SK-N-SH (cell line): ENCODE measurements around the gene HEXIM1. TPM values are rescaled to one million over a fixed set of nuclear protein-coding genes. Genes with fewer than 3 reads are reported as not detected.

Experiments
- CTCF ChIA-PET: fragments of 300-600, 350-600 bp; formaldehyde crosslinking; extraction: SDS; loops from one replicate; lab custom pipeline; 2021; lab: Yijun Ruan, JAX
- POLR2A ChIA-PET: fragments of 350-600 bp; sonication (Branson Sonifier 250); formaldehyde crosslinking; extraction: SDS; loops from one replicate; lab custom pipeline; 2020; ENCODE audit warnings: antibody characterized with exemption, inconsistent platforms; lab: Yijun Ruan, JAX
- DNase-seq: peaks from one replicate; pipeline ENCODE4 v3.0.0; 2012
- H2AFZ ChIP-seq: fragments of 200-600 bp; sonication (generic); 2 replicates; pipeline ENCODE4 v1.8.1; 2016; ENCODE audit warnings: antibody characterized with exemption, mild to moderate bottlenecking, low read depth
- H3F3A ChIP-seq: fragments of 200-600 bp; sonication (generic); replicated peaks from 2 replicates; pipeline ENCODE3; 2016; ENCODE audit warnings: antibody characterized with exemption, mild to moderate bottlenecking; ENCODE audit not compliant: insufficient read depth
- H3K27ac ChIP-seq, 2 experiments: fragments of 200-500 bp in 1 of 2; fragments of 200-600 bp in 1 of 2; sonication (Bioruptor generic) in 1 of 2; sonication (generic), shearing (Covaris generic) in 1 of 2; 2 replicates each; pipeline versions ENCODE4 v1.5.1 to v1.6.1; 2014 to 2016; ENCODE audit warnings: low read depth in 2 of 2, inconsistent platforms in 1 of 2, low read length in 1 of 2, mild to moderate bottlenecking in 1 of 2, mixed read lengths in 1 of 2
- H3K27me3 ChIP-seq: fragments of 200-600 bp; sonication (generic), shearing (Covaris generic); 2 replicates; pipeline ENCODE4 v1.6.1; 2016; ENCODE audit warnings: mixed run types; ENCODE audit not compliant: insufficient read depth
- H3K36me3 ChIP-seq, 2 experiments: fragments of 200-500 bp in 1 of 2; fragments of 200-600 bp in 1 of 2; sonication (Bioruptor generic) in 1 of 2; sonication (generic) in 1 of 2; replicated peaks in 1 of 2; 2 replicates each; pipeline versions ENCODE3 to v1.5.1; 2014 to 2016; ENCODE audit warnings: low read length in 1 of 2, mild to moderate bottlenecking in 1 of 2; ENCODE audit not compliant: insufficient read depth in 2 of 2, control insufficient read depth in 1 of 2
- H3K4me1 ChIP-seq, 2 experiments: fragments of 200-500 bp in 1 of 2; fragments of 200-600 bp in 1 of 2; sonication (Bioruptor generic) in 1 of 2; sonication (generic), shearing (Covaris generic) in 1 of 2; 2 replicates each; pipeline versions ENCODE4 v1.5.1 to v1.6.1; 2014 to 2016; ENCODE audit warnings: low read depth in 1 of 2, low read length in 1 of 2, mixed run types in 1 of 2; ENCODE audit not compliant: insufficient read depth in 2 of 2, control insufficient read depth in 1 of 2
- H3K4me2 ChIP-seq: fragments of 200-600 bp; sonication (generic), shearing (Covaris generic); 2 replicates; pipeline ENCODE4 v1.6.1; 2017; ENCODE audit warnings: mixed run types
- H3K4me3 ChIP-seq, 2 experiments: fragments of 200-500 bp in 1 of 2; fragments of 200-600 bp in 1 of 2; sonication (Bioruptor generic) in 1 of 2; sonication (generic), shearing (Covaris generic) in 1 of 2; 2 replicates each; pipeline versions ENCODE4 v1.5.1 to v1.8.1; 2014 to 2016; ENCODE audit warnings: low read depth in 2 of 2, inconsistent platforms in 1 of 2, low read length in 1 of 2, mild to moderate bottlenecking in 1 of 2, mixed read lengths in 1 of 2, moderate library complexity in 1 of 2
- H3K79me2 ChIP-seq: fragments of 200-600 bp; sonication (generic); 2 replicates; pipeline ENCODE4 v1.8.1; 2017; ENCODE audit warnings: mild to moderate bottlenecking; ENCODE audit not compliant: insufficient read depth
- H3K9ac ChIP-seq: fragments of 200-600 bp; sonication (generic); 2 replicates; pipeline ENCODE4 v1.6.1; 2017; ENCODE audit warnings: mixed run types
- H3K9me2 ChIP-seq: fragments of 200-600 bp; sonication (generic); 2 replicates; pipeline ENCODE4 v1.6.1; 2017; ENCODE audit warnings: mixed run types
- H3K9me3 ChIP-seq: fragments of 200-600 bp; sonication (generic); 2 replicates; pipeline ENCODE4 v1.6.1; 2017; ENCODE audit warnings: mixed run types, mild to moderate bottlenecking, moderate library complexity
- H4K20me1 ChIP-seq: fragments of 200-600 bp; sonication (generic); 2 replicates; pipeline ENCODE4 v1.6.1; 2017; ENCODE audit warnings: mild to moderate bottlenecking, mixed run types; ENCODE audit not compliant: insufficient read depth
- FOXJ3 ChIP-seq: sonication (generic); formaldehyde crosslinking; IDR thresholded peaks from 2 replicates; pipeline ENCODE4 v1.5.1; 2020; ENCODE audit warnings: mild to moderate bottlenecking, missing genetic modification reagents
- FOXM1 ChIP-seq: IDR thresholded peaks from 2 replicates; pipeline ENCODE4 v1.4.0; 2012; ENCODE audit warnings: low read depth, mild to moderate bottlenecking
- GABPA ChIP-seq: IDR thresholded peaks from 2 replicates; pipeline ENCODE4 v1.4.0; 2012; ENCODE audit warnings: low read depth, mild to moderate bottlenecking
- GATA2 ChIP-seq: sonication (generic); formaldehyde crosslinking; IDR thresholded peaks from 2 replicates; pipeline ENCODE4 v1.5.0; 2020; ENCODE audit warnings: mild to moderate bottlenecking, missing genetic modification reagents
- MEF2A ChIP-seq: IDR thresholded peaks from 2 replicates; pipeline ENCODE4 v1.4.0; 2012; ENCODE audit warnings: low read depth, borderline replicate concordance
- NRF1 ChIP-seq: IDR thresholded peaks from 2 replicates; pipeline ENCODE4 v1.6.1; 2012; ENCODE audit warnings: low read depth, mild to moderate bottlenecking, low read length
- RAD21 ChIP-seq: IDR thresholded peaks from 2 replicates; pipeline ENCODE4 v1.6.1; 2012; ENCODE audit warnings: mild to moderate bottlenecking, low read length
- REST ChIP-seq: IDR thresholded peaks from 2 replicates; pipeline ENCODE4 v1.6.1; 2012; ENCODE audit warnings: mild to moderate bottlenecking, low read depth, low read length, moderate library complexity
- RFX5 ChIP-seq: IDR thresholded peaks from 2 replicates; pipeline ENCODE4 v1.6.1; 2012; ENCODE audit warnings: mild to moderate bottlenecking, improper control_type of control experiment, low read length
- SMC3 ChIP-seq: IDR thresholded peaks from 2 replicates; pipeline ENCODE4 v1.6.1; 2012; ENCODE audit warnings: low read depth, low read length, improper control_type of control experiment
- TAF1 ChIP-seq: IDR thresholded peaks from 2 replicates; pipeline ENCODE4 v1.6.1; 2012; ENCODE audit warnings: low read depth, mild to moderate bottlenecking, low read length, moderate library complexity, borderline replicate concordance
- TEAD4 ChIP-seq: IDR thresholded peaks from 2 replicates; pipeline ENCODE4 v1.4.0; 2012; ENCODE audit warnings: mild to moderate bottlenecking, borderline replicate concordance; ENCODE audit not compliant: insufficient read depth
- WGBS: methylation state at CpG from one replicate; pipeline ENCODE4 v1.1.6; 2017; ENCODE audit warnings: low lambda C conversion rate; 5-methylcytosine and 5-hydroxymethylcytosine counted together
- polyA plus RNA-seq, 3 experiments: library from polyadenylated mRNA; depleted of rRNA; stranded (reverse); fragments of >200 nt; gene quantifications; 2 replicates each; pipeline ENCODE4 v1.2.3, GENCODE V29; 2012
- TF ChIP-seq, protein P1 (sequence below): fragments of 150-350 bp; IDR thresholded peaks from 2 replicates; pipeline ENCODE4 v1.6.1; 2017; ENCODE audit warnings: antibody characterized with exemption, low read length, low read depth, borderline replicate concordance
- TF ChIP-seq, protein P2 (sequence below): IDR thresholded peaks from 2 replicates; pipeline ENCODE4 v1.4.0; 2012; ENCODE audit warnings: low read depth

The HEXIM1 gene
- polyA plus RNA-seq, 1 of the 3 experiments (the other 2 are of a cell fraction) = 20.7 TPM

DNA sequence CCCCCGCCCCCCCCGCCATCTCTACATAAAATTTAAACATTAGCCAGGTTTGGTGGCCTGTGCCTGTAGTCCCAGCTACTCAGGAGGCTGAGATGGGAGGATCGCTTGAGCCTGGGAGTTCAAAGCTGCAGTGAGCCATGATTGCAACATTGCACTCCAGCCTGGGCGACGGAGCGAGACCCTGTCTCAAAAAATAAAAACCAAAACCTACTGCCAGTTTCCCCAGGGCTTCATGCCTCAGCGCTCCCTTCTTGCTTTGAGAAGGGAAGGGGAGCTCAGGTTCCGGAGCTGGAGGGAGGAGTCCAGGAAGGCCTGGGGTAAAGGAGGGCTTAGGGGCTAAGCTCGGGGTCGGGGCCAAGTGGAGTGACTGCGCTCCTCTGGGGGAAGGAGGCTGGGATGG lies 36.4 kb upstream of the HEXIM1 start:
- no peak overlapping the region for H3K9ac ChIP-seq
- H3K9me3 ChIP-seq = no peaks in the 10 kb centered on the region
- no peaks in the 10 kb centered on the region for H4K20me1 ChIP-seq
- peaks cover 0 to 29% of the 10 kb centered on the region in 2 experiments for H3K36me3 ChIP-seq
- ChIA-PET POLR2A (no interaction called here), CTCF (interaction anchor here (0.6 to 2.5 kb wide), 6 partner anchors 12 to 333 kb away, joined by 3 to 17 read pairs (median 5); partner anchors contain the start of genes ACBD4 and PLCD3)
- no peak for DNase-seq
- no peak overlapping the region for H3K4me2 ChIP-seq
- H3K9me2 ChIP-seq = no peaks in the 10 kb centered on the region
- H3K4me3 ChIP-seq = no peak overlapping the region
- H3K27ac ChIP-seq = no peak overlapping the region
- no peak for TF ChIP-seq FOXM1
- no peak for TF ChIP-seq TAF1
- no peak for TF ChIP-seq NRF1
- no peak for TF ChIP-seq FOXJ3
- TF ChIP-seq, protein P1, sequence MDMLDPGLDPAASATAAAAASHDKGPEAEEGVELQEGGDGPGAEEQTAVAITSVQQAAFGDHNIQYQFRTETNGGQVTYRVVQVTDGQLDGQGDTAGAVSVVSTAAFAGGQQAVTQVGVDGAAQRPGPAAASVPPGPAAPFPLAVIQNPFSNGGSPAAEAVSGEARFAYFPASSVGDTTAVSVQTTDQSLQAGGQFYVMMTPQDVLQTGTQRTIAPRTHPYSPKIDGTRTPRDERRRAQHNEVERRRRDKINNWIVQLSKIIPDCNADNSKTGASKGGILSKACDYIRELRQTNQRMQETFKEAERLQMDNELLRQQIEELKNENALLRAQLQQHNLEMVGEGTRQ = no peak
- TF ChIP-seq MEF2A = no peak
- no peak for TF ChIP-seq GABPA
- TF ChIP-seq SMC3 = no peak
- TF ChIP-seq RFX5 = no peak
- TF ChIP-seq RAD21 = no peak
- TF ChIP-seq GATA2 (CRISPR knock-in tag) = no peak
- TF ChIP-seq REST = no peak
- TF ChIP-seq, protein P2, sequence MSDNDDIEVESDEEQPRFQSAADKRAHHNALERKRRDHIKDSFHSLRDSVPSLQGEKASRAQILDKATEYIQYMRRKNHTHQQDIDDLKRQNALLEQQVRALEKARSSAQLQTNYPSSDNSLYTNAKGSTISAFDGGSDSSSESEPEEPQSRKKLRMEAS = no peak
- no peak for TF ChIP-seq TEAD4
- 95% methylated on average over 11 of the region's 11 CpGs for WGBS
- H3K79me2 ChIP-seq = no peaks in the 10 kb centered on the region
- no peaks in the 10 kb centered on the region for H3K27me3 ChIP-seq
- H2AFZ ChIP-seq = no peak overlapping the region
- H3K4me1 ChIP-seq = peaks cover 0 to 21% of the 10 kb centered on the region in 2 experiments; a peak in 1 of 4 replicates
- peaks cover 5% of the 10 kb centered on the region for H3F3A ChIP-seq
